ENCODE results near the gene TMBIM1. TPM values are rescaled to one million over a fixed set of nuclear protein-coding genes. Genes with fewer than 3 reads are reported as not detected.
A peak's percentile ranks its signal among the peaks of the same experiment; 100 is the strongest.

The TMBIM1 gene
- total RNA-seq, 1 experiment from 2014 or later: 91.0 TPM

- H3K27me3 ChIP-seq (ENCODE audit: insufficient read depth, low read length): no peaks in the 10 kb centered on the region
- H3K4me1 ChIP-seq (ENCODE audit: control insufficient read depth in 1 of 2, insufficient read depth in 2 of 2, low read length in 2 of 2): peaks cover 0 to 5% of the 10 kb centered on the region in 2 experiments; a peak in 1 of 4 replicates
- no peak for TF ChIP-seq ATF3 (IDR thresholded peaks at IDR 0.05)
- TF ChIP-seq EZH2 (IDR thresholded peaks at IDR 0.05): no peak
- TF ChIP-seq ZFX (IDR thresholded peaks at IDR 0.05): no peak
- TF ChIP-seq ZNF274 (IDR thresholded peaks at IDR 0.05; ENCODE audit: low read depth, low read length): no peak
- peaks cover 4 to 6% of the 10 kb centered on the region in 2 experiments; a peak in 2 of 4 replicates for H3K36me3 ChIP-seq (ENCODE audit: control insufficient read depth in 1 of 2, insufficient read depth in 2 of 2, low read length in 2 of 2)
- RAD21 ChIA-PET (ENCODE audit: low non-redundant PET in 1 of 2, low total read pairs in 2 of 2, uncharacterized antibody in 2 of 2, unreplicated experiment in 2 of 2): no interaction called here
- H3K4me3 ChIP-seq (replicated peaks in 1 of 2; ENCODE audit: low read depth in 1 of 2, low read length in 2 of 2): no peak overlapping the region
- POLR2A ChIA-PET: no interaction called here
- no peaks in the 10 kb centered on the region for H3K79me2 ChIP-seq (ENCODE audit: insufficient read depth, low read length)
- no peaks in the 10 kb centered on the region for H4K20me1 ChIP-seq (ENCODE audit: insufficient read depth)
- H2AFZ ChIP-seq (ENCODE audit: low read depth, low read length, poor library complexity, severe bottlenecking): no peak overlapping the region
- H3K9me2 ChIP-seq (ENCODE audit: insufficient read depth): no peaks in the 10 kb centered on the region
- no peaks in the 10 kb centered on the region for H3K9me3 ChIP-seq (ENCODE audit: control insufficient read depth in 1 of 2, insufficient read depth in 1 of 2, low read depth in 1 of 2, low read length in 2 of 2)
- intact Hi-C loops (cut with micrococcal nuclease): no loop called here
- BruUV-seq (replicated peaks): no TSS peak
- DNase-seq (ENCODE audit: low read depth, low spot score) (no peak), ATAC-seq (no peak)
- no peak overlapping the region for H3K4me2 ChIP-seq (ENCODE audit: low read length)
- H3K27ac ChIP-seq (ENCODE audit: low read depth, low read length): no peak overlapping the region
- H3K9ac ChIP-seq (ENCODE audit: low read length): no peak overlapping the region
- CTCF ChIA-PET: interaction anchor here (0.9 kb wide), 1 partner anchor 8 kb away, joined by 3 read pairs; no protein-coding TSS in a partner anchor
Observed at GRCh38 chr2:218261423-218262236, 30.7 kb downstream of the TMBIM1 start.

GRCh38 chr2:218260742-218261422 is 31.4 kb downstream of the TMBIM1 start, which contains the start of gene GPBAR1:
TSS of gene GPBAR1 (plus strand) at chr2:218261015. CDS start at chr2:218262725, 1,710 bp downstream.
- CTCF ChIA-PET: no interaction called here
- ATAC-seq: peak; percentile 57
- BruUV-seq (replicated peaks): no TSS peak

More at GRCh38 chr2:218260742-218261422, 31.4 kb downstream of the TMBIM1 start, which contains the start of gene GPBAR1:
- no peak for TF ChIP-seq EZH2 (IDR thresholded peaks at IDR 0.05)
- Histone ChIP-seq H2AFZ (ENCODE audit: low read depth, low read length, poor library complexity, severe bottlenecking) (no peak within 1 kb of the TSS), H3K9me2 (ENCODE audit: insufficient read depth) (no peaks in the 10 kb centered on the region), H3K27ac (ENCODE audit: low read depth, low read length) (no peak within 1 kb of the TSS), H3K4me3 (replicated peaks in 1 of 2; ENCODE audit: low read depth in 1 of 2, low read length in 2 of 2) (no peak within 1 kb of the TSS), H3K27me3 (ENCODE audit: insufficient read depth, low read length) (no peaks in the 10 kb centered on the region), H3K9ac (ENCODE audit: low read length) (no peak within 1 kb of the TSS), H3K36me3 (ENCODE audit: control insufficient read depth in 1 of 2, insufficient read depth in 2 of 2, low read length in 2 of 2) (peaks cover 0 to 4% of the 10 kb centered on the region in 2 experiments; a peak in 2 of 4 replicates), H3K79me2 (ENCODE audit: insufficient read depth, low read length) (no peaks in the 10 kb centered on the region), H3K9me3 (ENCODE audit: control insufficient read depth in 1 of 2, insufficient read depth in 1 of 2, low read depth in 1 of 2, low read length in 2 of 2) (no peaks in the 10 kb centered on the region), H4K20me1 (ENCODE audit: insufficient read depth) (no peaks in the 10 kb centered on the region), H3K4me2 (ENCODE audit: low read length) (no peak within 1 kb of the TSS), H3K4me1 (ENCODE audit: control insufficient read depth in 1 of 2, insufficient read depth in 2 of 2, low read length in 2 of 2) (peaks cover 0 to 5% of the 10 kb centered on the region in 2 experiments; a peak in 1 of 4 replicates)
- intact Hi-C loops (cut with micrococcal nuclease): no loop called here
- ChIA-PET RAD21 (ENCODE audit: low non-redundant PET in 1 of 2, low total read pairs in 2 of 2, uncharacterized antibody in 2 of 2, unreplicated experiment in 2 of 2) (no interaction called here), POLR2A (no interaction called here)
- no peak for DNase-seq (ENCODE audit: low read depth, low spot score)
